BLaER1 treated with 17β-estradiol and CSF1 and Interleukin-3, amounts not matched to agents 10 nM and 100 nM (cell line): ENCODE data around the gene KLF9.

Experiments
- H3K27ac ChIP-seq, 11 experiments: shearing (Covaris generic); formaldehyde crosslinking; 2 replicates each; pipeline ENCODE4 v1.8.1; 2022
- H3K27me3 ChIP-seq, 11 experiments: shearing (Covaris generic); formaldehyde crosslinking; 2 replicates each; pipeline ENCODE4 v1.8.1; 2022
- H3K36me3 ChIP-seq, 11 experiments: shearing (Covaris generic); formaldehyde crosslinking; 2 replicates each; pipeline ENCODE4 v1.8.1; 2022
- H3K4me1 ChIP-seq, 10 experiments: shearing (Covaris generic); formaldehyde crosslinking; 2 replicates each; pipeline ENCODE4 v1.8.1; 2022
- H3K4me2 ChIP-seq, 11 experiments: shearing (Covaris generic); formaldehyde crosslinking; 2 replicates each; pipeline ENCODE4 v1.8.1; 2022
- H3K4me3 ChIP-seq, 10 experiments: shearing (Covaris generic); formaldehyde crosslinking; 2 replicates each; pipeline ENCODE4 v1.8.1; 2022
- H3K9ac ChIP-seq, 11 experiments: shearing (Covaris generic); formaldehyde crosslinking; 2 replicates each; pipeline ENCODE4 v1.8.1; 2022
- H3K9me3 ChIP-seq, 11 experiments: shearing (Covaris generic); formaldehyde crosslinking; replicated peaks in 1 of 11; 2 replicates each; pipeline ENCODE4 v1.8.1; 2022
- H4K20me1 ChIP-seq, 11 experiments: shearing (Covaris generic); formaldehyde crosslinking; 2 replicates each; pipeline ENCODE4 v1.8.1; 2022
- Cebpa-rat ChIP-seq, 11 experiments: shearing (Covaris generic); IDR thresholded peaks; 2 replicates each; pipeline ENCODE4 v1.8.1; 2022

KLF9 gene

DNA sequence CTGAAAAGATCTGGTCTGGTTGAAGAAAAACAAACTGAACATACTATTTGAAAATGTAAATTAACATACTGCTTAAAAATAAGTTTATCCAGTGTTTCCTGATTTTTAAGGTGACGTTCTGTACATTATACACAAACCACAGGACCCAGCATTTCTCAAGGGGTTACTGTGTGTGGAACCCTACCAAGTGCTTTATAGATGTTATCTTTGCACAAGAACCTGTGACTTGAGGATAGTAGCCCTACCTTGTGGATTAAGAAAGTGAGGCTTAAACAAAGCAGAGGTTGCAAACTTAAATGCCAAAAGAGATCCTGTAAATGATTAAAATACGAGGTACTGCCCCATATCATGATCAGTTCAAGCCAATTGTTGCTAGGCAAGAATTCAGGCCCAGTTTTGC is 4.7 kb downstream of the KLF9 start:
- TF ChIP-seq Cebpa-rat (IDR thresholded peaks at IDR 0.05), result no peak
- Histone ChIP-seq H3K9ac (peak overlapping the region; percentile 87 to 97 (median 95); a peak in 19 of 22 replicates), H3K9me3 (no peaks in the 10 kb centered on the region), H3K36me3 (peaks cover 0 to 7% (median 0%) of the 10 kb centered on the region in 11 experiments; a peak in 1 of 22 replicates), H3K4me3 (peak overlapping the region in 9 of 10 experiments; percentile 76 to 94 (median 88); a peak in 10 of 20 replicates), H3K4me1 (peaks cover 58 to 71% (median 69%) of the 10 kb centered on the region in 10 experiments), H3K4me2 (peak overlapping the region; percentile 82 to 98 (median 94)), H3K27ac (peak overlapping the region in 10 of 11 experiments; percentile 1 to 96 (median 90); a peak in 15 of 22 replicates), H4K20me1 (peaks cover 0 to 60% (median 9%) of the 10 kb centered on the region in 11 experiments; a peak in 9 of 22 replicates), H3K27me3 (no peaks in the 10 kb centered on the region; a peak in 3 of 22 replicates)

DNA sequence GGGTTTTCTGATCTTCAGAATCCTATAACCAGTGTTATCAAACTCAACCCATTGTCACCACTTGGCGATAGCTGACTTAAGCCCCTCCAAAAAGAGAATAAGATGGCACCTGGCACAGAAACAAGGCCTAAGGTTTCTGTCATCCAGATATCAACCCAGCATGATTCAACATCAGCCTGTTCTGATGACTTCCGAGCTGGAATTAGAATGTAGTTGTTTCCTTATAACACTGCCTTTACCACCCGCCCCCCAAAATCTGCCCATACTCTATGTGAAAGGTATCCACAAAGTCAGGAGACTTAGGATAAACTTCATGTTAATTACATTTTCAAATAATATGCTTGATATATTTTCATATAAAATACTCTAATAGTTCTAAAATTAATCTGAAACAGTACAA is 5.2 kb downstream of the KLF9 start:
- peak overlapping the region in 10 of 11 experiments; percentile 30 to 98 (median 93); a peak in 14 of 22 replicates for H3K4me2 ChIP-seq
- H3K36me3 ChIP-seq, result peaks cover 0 to 7% (median 0%) of the 10 kb centered on the region in 11 experiments; a peak in 1 of 22 replicates
- H3K27ac ChIP-seq, result no peak overlapping the region
- no peak for TF ChIP-seq Cebpa-rat (IDR thresholded peaks at IDR 0.05)
- H3K9ac ChIP-seq, result peak overlapping the region in 2 of 11 experiments; percentile 95; a peak in 3 of 22 replicates
- no peaks in the 10 kb centered on the region; a peak in 3 of 22 replicates for H3K27me3 ChIP-seq
- H3K4me1 ChIP-seq, result peaks cover 53 to 72% (median 64%) of the 10 kb centered on the region in 10 experiments
- no peaks in the 10 kb centered on the region for H3K9me3 ChIP-seq
- peaks cover 0 to 65% (median 9%) of the 10 kb centered on the region in 11 experiments; a peak in 10 of 22 replicates for H4K20me1 ChIP-seq
- H3K4me3 ChIP-seq, result no peak overlapping the region

DNA sequence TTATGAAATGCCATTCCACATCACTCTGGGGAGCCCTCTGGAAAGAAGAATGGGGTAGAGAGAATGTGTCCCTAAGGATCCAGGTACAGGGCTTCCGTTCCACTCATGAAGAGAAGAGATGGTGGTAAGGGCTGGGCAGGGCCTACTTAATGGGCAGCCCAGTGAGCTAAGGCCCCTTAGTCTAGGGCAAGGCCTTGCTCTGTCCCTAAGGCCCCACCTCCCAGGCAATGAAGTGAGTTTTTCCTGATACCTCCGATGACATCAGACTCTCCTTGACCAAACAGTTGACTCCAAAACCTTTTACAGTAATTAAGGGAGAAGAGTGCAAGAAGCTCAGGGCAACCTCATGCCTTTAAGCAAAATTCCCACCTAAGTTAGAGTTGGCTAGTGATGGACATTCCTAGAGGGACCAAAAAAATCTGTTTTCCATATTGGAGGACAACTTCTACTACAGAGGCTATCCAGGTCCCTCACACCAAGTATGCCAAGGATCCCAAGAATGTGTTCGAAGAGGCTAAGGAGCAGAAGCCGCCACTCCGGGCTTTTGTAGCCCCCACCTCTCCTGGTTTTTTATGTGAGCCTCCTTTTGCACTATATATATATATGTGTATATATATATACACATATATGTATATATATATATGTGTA is 5.9 kb downstream of the KLF9 start:
- Histone ChIP-seq H3K27me3 (no peaks in the 10 kb centered on the region; a peak in 3 of 22 replicates), H3K4me1 (peaks cover 53 to 74% (median 66%) of the 10 kb centered on the region in 10 experiments), H3K9me3 (no peaks in the 10 kb centered on the region), H3K36me3 (peaks cover 0 to 7% (median 0%) of the 10 kb centered on the region in 11 experiments; a peak in 1 of 22 replicates), H3K4me3 (no peak overlapping the region), H3K27ac (0 out of 22 replicates have a peak overlapping the region, but pooled peaks of 2 of the 11 experiments have one; percentile 2 to 22), H3K4me2 (peak overlapping the region in 8 of 11 experiments; percentile 69 to 85 (median 77); a peak in 13 of 22 replicates), H3K9ac (no peak overlapping the region), H4K20me1 (peaks cover 0 to 73% (median 9%) of the 10 kb centered on the region in 11 experiments; a peak in 10 of 22 replicates)
- TF ChIP-seq Cebpa-rat (IDR thresholded peaks at IDR 0.05), result no peak

DNA sequence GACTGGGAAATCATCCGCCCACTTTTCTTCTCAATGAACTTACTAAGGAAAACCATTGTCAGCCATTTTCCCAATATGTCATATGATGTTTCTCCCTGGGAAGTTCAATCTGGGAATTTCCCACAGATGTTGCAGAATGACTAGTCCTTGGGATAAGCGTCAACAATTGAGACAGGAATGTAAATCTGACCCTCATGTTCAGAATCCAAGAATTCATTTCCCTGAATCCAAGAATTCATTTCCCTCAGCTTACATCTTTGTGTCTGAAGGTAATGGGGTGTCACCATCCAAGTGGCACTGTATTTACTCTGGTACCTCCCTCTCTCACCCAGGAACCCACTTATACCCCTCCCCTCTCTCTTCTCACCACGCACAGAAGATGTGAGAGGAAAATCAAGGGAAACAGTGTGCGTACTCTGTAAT is 7.4 kb downstream of the KLF9 start:
- Histone ChIP-seq H3K4me3 (peak overlapping the region in 6 of 10 experiments; percentile 21 to 61 (median 32); a peak in 7 of 20 replicates), H3K36me3 (peaks cover 0 to 7% (median 0%) of the 10 kb centered on the region in 11 experiments; a peak in 1 of 22 replicates), H3K4me2 (peak overlapping the region; percentile 69 to 85 (median 76)), H4K20me1 (peaks cover 0 to 87% (median 14%) of the 10 kb centered on the region in 11 experiments; a peak in 13 of 22 replicates), H3K4me1 (peaks cover 53 to 86% (median 66%) of the 10 kb centered on the region in 10 experiments), H3K9ac (peak overlapping the region in 10 of 11 experiments; percentile 46 to 75 (median 66); a peak in 15 of 22 replicates), H3K27me3 (no peaks in the 10 kb centered on the region; a peak in 2 of 22 replicates), H3K27ac (peak overlapping the region; percentile 25 to 87 (median 81); a peak in 21 of 22 replicates), H3K9me3 (no peaks in the 10 kb centered on the region)
- no peak for TF ChIP-seq Cebpa-rat (IDR thresholded peaks at IDR 0.05)

DNA sequence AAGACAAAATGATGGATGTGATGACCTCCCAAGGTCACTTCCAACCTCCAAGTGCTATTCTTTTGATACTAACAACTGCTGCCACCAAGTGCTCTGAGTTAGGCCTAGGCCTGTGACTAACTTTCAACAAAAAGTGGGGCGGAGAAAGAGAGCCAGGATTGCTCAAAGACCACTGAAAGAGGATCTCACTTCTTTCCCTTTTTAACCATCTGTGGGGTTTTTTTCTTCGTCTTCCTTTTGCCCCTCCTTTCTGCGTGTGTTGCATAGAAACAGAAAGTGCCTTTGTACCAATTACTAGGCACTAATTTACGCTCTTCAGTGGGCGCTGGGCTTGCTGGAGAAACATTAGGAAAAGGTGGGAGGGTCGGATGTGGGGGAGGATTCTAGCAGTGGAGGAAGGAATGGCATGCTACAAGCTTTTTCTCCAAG is 8.0 kb downstream of the KLF9 start:
- peaks cover 49 to 86% (median 62%) of the 10 kb centered on the region in 10 experiments for H3K4me1 ChIP-seq
- peaks cover 0 to 91% (median 14%) of the 10 kb centered on the region in 11 experiments; a peak in 13 of 22 replicates for H4K20me1 ChIP-seq
- peak overlapping the region; percentile 69 to 85 (median 76) for H3K4me2 ChIP-seq
- peak overlapping the region in 6 of 10 experiments; percentile 21 to 61 (median 32); a peak in 11 of 20 replicates for H3K4me3 ChIP-seq
- peak overlapping the region; percentile 25 to 87 (median 81); a peak in 21 of 22 replicates for H3K27ac ChIP-seq
- peaks cover 0 to 7% (median 0%) of the 10 kb centered on the region in 11 experiments; a peak in 1 of 22 replicates for H3K36me3 ChIP-seq
- peak overlapping the region; percentile 46 to 75 (median 66) for H3K9ac ChIP-seq
- peak in 1 of 11 experiments; percentile 35; a peak in 1 of 22 replicates for TF ChIP-seq Cebpa-rat (IDR thresholded peaks at IDR 0.05)
- H3K9me3 ChIP-seq, result no peaks in the 10 kb centered on the region
- no peaks in the 10 kb centered on the region; a peak in 2 of 22 replicates for H3K27me3 ChIP-seq

DNA sequence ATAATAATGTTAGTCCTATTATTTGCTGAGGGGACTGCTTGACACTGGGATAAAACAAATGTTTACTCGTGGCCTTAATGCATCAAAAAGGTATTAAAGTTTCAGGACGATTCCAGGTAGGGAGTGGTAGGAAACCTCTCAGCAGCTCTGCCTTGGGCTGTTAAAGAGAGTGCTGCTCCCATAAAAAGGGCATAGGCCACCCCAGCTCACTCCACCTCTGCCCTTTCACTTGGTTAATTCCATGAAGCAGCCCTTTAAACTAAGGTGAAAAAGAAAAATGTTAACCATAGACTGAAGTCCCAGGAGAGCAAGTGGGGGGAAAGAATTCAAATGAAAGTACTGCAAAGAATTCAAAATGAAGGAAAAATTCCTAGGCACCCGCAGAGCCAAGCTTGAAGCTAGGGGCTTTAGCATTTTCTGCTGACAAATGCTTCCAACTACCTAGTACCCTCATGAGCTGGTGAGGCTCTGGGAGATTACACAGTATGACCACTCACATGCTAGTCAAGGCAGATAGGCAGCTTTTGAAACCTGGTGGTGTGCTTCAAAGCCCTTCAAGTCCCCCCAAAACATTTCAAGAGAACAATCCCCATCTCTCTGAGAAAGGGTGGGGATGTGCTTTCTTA is 8.5 kb downstream of the KLF9 start:
- Histone ChIP-seq H3K9me3 (no peaks in the 10 kb centered on the region), H3K36me3 (peaks cover 0 to 7% (median 0%) of the 10 kb centered on the region in 11 experiments; a peak in 1 of 22 replicates), H3K27me3 (no peaks in the 10 kb centered on the region; a peak in 1 of 22 replicates), H3K27ac (peak overlapping the region; percentile 25 to 87 (median 81); a peak in 21 of 22 replicates), H3K9ac (peak overlapping the region; percentile 46 to 75 (median 66)), H3K4me1 (peaks cover 44 to 85% (median 57%) of the 10 kb centered on the region in 10 experiments), H4K20me1 (peaks cover 3 to 95% (median 19%) of the 10 kb centered on the region in 11 experiments; a peak in 15 of 22 replicates), H3K4me2 (peak overlapping the region; percentile 69 to 85 (median 76)), H3K4me3 (0 out of 20 replicates have a peak overlapping the region, but pooled peaks of 1 of the 10 experiments have one; percentile 26)
- no peak for TF ChIP-seq Cebpa-rat (IDR thresholded peaks at IDR 0.05)

DNA sequence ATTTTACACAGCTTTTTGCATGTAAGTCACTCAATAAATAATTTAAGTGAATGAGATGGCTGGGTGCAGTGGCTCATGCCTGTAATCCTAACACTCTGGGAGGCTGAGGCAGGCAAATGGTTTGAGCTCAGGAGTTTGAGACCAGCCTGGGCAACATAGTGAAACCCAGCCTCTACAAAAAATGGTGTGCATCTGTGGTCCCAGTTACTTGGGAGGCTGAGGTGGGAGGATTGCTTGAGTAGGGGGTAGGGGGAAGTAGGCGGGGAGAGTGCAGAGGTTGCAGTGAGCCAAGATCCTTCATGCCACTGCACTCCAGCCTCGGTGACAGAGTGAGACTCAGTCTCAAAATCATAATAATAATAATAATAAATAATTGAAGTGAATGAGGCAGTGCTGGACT is 10.2 kb downstream of the KLF9 start:
- 0 out of 22 replicates have a peak overlapping the region, but pooled peaks of 1 of the 11 experiments have one; percentile 8 for H3K9ac ChIP-seq
- peak overlapping the region in 5 of 11 experiments; percentile 7 to 76 (median 28); a peak in 6 of 22 replicates for H3K4me2 ChIP-seq
- peaks cover 29 to 79% (median 45%) of the 10 kb centered on the region in 10 experiments for H3K4me1 ChIP-seq
- H3K4me3 ChIP-seq, result no peak overlapping the region
- no peak for TF ChIP-seq Cebpa-rat (IDR thresholded peaks at IDR 0.05)
- H3K36me3 ChIP-seq, result peaks cover 0 to 7% (median 0%) of the 10 kb centered on the region in 11 experiments; a peak in 1 of 22 replicates
- H4K20me1 ChIP-seq, result peaks cover 17 to 96% (median 30%) of the 10 kb centered on the region in 11 experiments; a peak in 18 of 22 replicates
- H3K27ac ChIP-seq, result no peak overlapping the region
- H3K9me3 ChIP-seq, result no peaks in the 10 kb centered on the region
- H3K27me3 ChIP-seq, result no peaks in the 10 kb centered on the region

DNA sequence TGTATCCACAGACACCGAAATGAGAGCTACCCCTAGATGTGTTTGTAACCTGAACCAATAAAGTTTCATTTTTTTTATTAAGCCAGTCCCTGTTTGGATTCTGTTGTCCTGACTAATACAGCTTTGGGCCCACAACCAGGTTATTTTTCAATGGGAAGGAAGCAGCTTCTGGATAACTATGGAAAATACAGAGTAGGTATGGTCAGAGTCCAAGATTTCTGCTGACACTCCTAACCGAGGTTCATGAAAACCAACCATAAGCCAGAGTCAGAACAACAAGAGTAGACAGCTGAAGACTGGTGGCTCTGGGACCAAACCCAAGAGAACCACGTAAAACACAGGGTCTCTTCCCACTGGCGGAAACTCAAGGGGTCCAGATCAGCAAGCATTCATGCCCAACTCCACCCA is 10.8 kb downstream of the KLF9 start:
- H3K27ac ChIP-seq, result no peak overlapping the region
- TF ChIP-seq Cebpa-rat (IDR thresholded peaks at IDR 0.05), result no peak
- peaks cover 24 to 100% (median 37%) of the 10 kb centered on the region in 11 experiments; a peak in 19 of 22 replicates for H4K20me1 ChIP-seq
- H3K9me3 ChIP-seq, result no peaks in the 10 kb centered on the region
- H3K27me3 ChIP-seq, result no peaks in the 10 kb centered on the region
- peak overlapping the region in 2 of 11 experiments; percentile 28 to 76; a peak in 2 of 22 replicates for H3K4me2 ChIP-seq
- peaks cover 34 to 83% (median 50%) of the 10 kb centered on the region in 10 experiments for H3K4me1 ChIP-seq
- H3K4me3 ChIP-seq, result no peak overlapping the region
- H3K9ac ChIP-seq, result 0 out of 22 replicates have a peak overlapping the region, but pooled peaks of 1 of the 11 experiments have one; percentile 8
- peaks cover 0 to 7% (median 0%) of the 10 kb centered on the region in 11 experiments; a peak in 1 of 22 replicates for H3K36me3 ChIP-seq
